HEK293 (cell line): ENCODE results near the gene XPO5.

Experiments used
- CTCF ChIA-PET: fragments of 350-600 bp; formaldehyde crosslinking; extraction: SDS; loops from one replicate; lab custom pipeline; 2021; ENCODE audit warnings: antibody characterized with exemption; lab: Yijun Ruan, JAX
- POLR2A ChIA-PET: fragments of 300-600 bp; formaldehyde crosslinking; extraction: SDS; loops from one replicate; lab custom pipeline; 2020; ENCODE audit warnings: antibody characterized with exemption, inconsistent platforms; lab: Yijun Ruan, JAX
- H3K27ac ChIP-seq: fragments of 200-500 bp; sonication (Bioruptor generic); 2 replicates; pipeline ENCODE4 v1.5.1; 2014; ENCODE audit warnings: low read depth, low read length, control low read depth, inconsistent platforms; ENCODE audit errors: extremely low read depth
- H3K36me3 ChIP-seq, 2 experiments: fragments of 200-500 bp in 1 of 2; sonication (Bioruptor generic) in 1 of 2; 1 replicate in 1 of 2; 2 replicates in 1 of 2; pipeline ENCODE4 v1.5.1; 2014 to 2017; ENCODE audit warnings: inconsistent platforms in 2 of 2, low read length in 2 of 2; ENCODE audit not compliant: control insufficient read depth in 2 of 2, insufficient read depth in 1 of 2
- H3K4me1 ChIP-seq: fragments of 200-500 bp; sonication (Bioruptor generic); 2 replicates; pipeline ENCODE4 v1.5.1; 2014; ENCODE audit warnings: mild to moderate bottlenecking, low read length, inconsistent platforms; ENCODE audit not compliant: control insufficient read depth, insufficient read depth
- H3K4me3 ChIP-seq: 2 replicates; pipeline ENCODE4 v1.5.1; 2011; ENCODE audit warnings: low read depth, mild to moderate bottlenecking, control low read depth, low read length, moderate library complexity
- H3K9me3 ChIP-seq: fragments of 200-500 bp; sonication (Bioruptor generic); 2 replicates; pipeline ENCODE4 v1.5.1; 2014; ENCODE audit warnings: low read depth, low read length, inconsistent platforms; ENCODE audit not compliant: control insufficient read depth, insufficient read depth
- BCL11B ChIP-seq: fragments of 450-650 bp; formaldehyde crosslinking; IDR thresholded peaks from 2 replicates; pipeline ENCODE4 v1.5.1; 2016; ENCODE audit warnings: low read depth, missing biosample characterization, missing genetic modification characterization
- EGR2 ChIP-seq: fragments of 450-650 bp; formaldehyde crosslinking; IDR thresholded peaks from 2 replicates; pipeline ENCODE4 v1.5.1; 2016; ENCODE audit warnings: low read depth, missing biosample characterization, missing genetic modification characterization
- GLIS2 ChIP-seq: fragments of 450-650 bp; formaldehyde crosslinking; IDR thresholded peaks from 2 replicates; pipeline ENCODE4 v1.5.1; 2016; ENCODE audit warnings: missing biosample characterization, missing genetic modification characterization
- KLF7 ChIP-seq: fragments of 450-650 bp; formaldehyde crosslinking; IDR thresholded peaks from 2 replicates; pipeline ENCODE4 v1.5.1; 2016; ENCODE audit warnings: missing biosample characterization, missing genetic modification characterization, borderline replicate concordance
- PRDM1 ChIP-seq: fragments of 450-650 bp; formaldehyde crosslinking; IDR thresholded peaks from 2 replicates; pipeline ENCODE4; 2016; ENCODE audit warnings: missing biosample characterization, missing genetic modification characterization
- PRDM6 ChIP-seq: fragments of 450-650 bp; formaldehyde crosslinking; IDR thresholded peaks from 2 replicates; pipeline ENCODE4 v1.5.1; 2017; ENCODE audit warnings: missing biosample characterization, missing genetic modification characterization
- SETDB1 ChIP-seq: IDR thresholded peaks from one replicate; pipeline ENCODE4 v1.6.1; 2017; ENCODE audit warnings: mild to moderate bottlenecking, low read length, moderate library complexity, mixed read lengths; ENCODE audit not compliant: insufficient read length
- ZFHX2 ChIP-seq: fragments of 450-650 bp; formaldehyde crosslinking; conservative IDR thresholded peaks from 2 replicates; pipeline ENCODE4 v1.5.1; 2016; ENCODE audit warnings: missing biosample characterization, missing genetic modification characterization
- ZNF175 ChIP-seq: fragments of 450-650 bp; formaldehyde crosslinking; IDR thresholded peaks from 2 replicates; pipeline ENCODE4 v1.5.1; 2016; ENCODE audit warnings: missing biosample characterization, missing genetic modification characterization
- ZNF184 ChIP-seq: fragments of 450-650 bp; IDR thresholded peaks from 2 replicates; pipeline ENCODE4 v1.5.1; 2018; ENCODE audit warnings: missing biosample characterization, mild to moderate bottlenecking, missing genetic modification characterization
- ZNF2 ChIP-seq: fragments of 450-650 bp; formaldehyde crosslinking; IDR thresholded peaks from 2 replicates; pipeline ENCODE4 v1.5.1; 2016; ENCODE audit warnings: missing biosample characterization, missing genetic modification characterization
- ZNF280D ChIP-seq: fragments of 450-650 bp; formaldehyde crosslinking; IDR thresholded peaks from 2 replicates; pipeline ENCODE4 v1.5.1; 2016; ENCODE audit warnings: missing biosample characterization, missing genetic modification characterization
- ZNF324 ChIP-seq: fragments of 450-650 bp; formaldehyde crosslinking; IDR thresholded peaks from 2 replicates; pipeline ENCODE4 v1.5.1; 2016; ENCODE audit warnings: missing biosample characterization, missing genetic modification characterization
- ZNF501 ChIP-seq: fragments of 450-650 bp; formaldehyde crosslinking; IDR thresholded peaks from 2 replicates; pipeline ENCODE4 v1.5.1; 2016; ENCODE audit warnings: missing biosample characterization, missing genetic modification characterization
- ZNF626 ChIP-seq: fragments of 450-650 bp; sonication (Bioruptor Pico); formaldehyde crosslinking; IDR thresholded peaks from 2 replicates; pipeline ENCODE4 v1.5.1; 2018; ENCODE audit warnings: missing biosample characterization, missing genetic modification characterization, inconsistent platforms
- ZNF692 ChIP-seq: fragments of 450-650 bp; formaldehyde crosslinking; IDR thresholded peaks from 2 replicates; pipeline ENCODE4 v1.5.1; 2016; ENCODE audit warnings: missing biosample characterization, missing genetic modification characterization
- ZNF776 ChIP-seq: fragments of 450-650 bp; formaldehyde crosslinking; IDR thresholded peaks from 2 replicates; pipeline ENCODE4 v1.5.0; 2017; ENCODE audit warnings: missing biosample characterization, missing genetic modification characterization, borderline replicate concordance
- ZNF792 ChIP-seq: fragments of 450-650 bp; formaldehyde crosslinking; IDR thresholded peaks from 2 replicates; pipeline ENCODE4 v1.5.1; 2016; ENCODE audit warnings: missing biosample characterization, missing genetic modification characterization
- ZNF843 ChIP-seq: fragments of 450-650 bp; formaldehyde crosslinking; IDR thresholded peaks from 2 replicates; pipeline ENCODE4 v1.5.1; 2016; ENCODE audit warnings: missing biosample characterization, missing genetic modification characterization
- ZSCAN23 ChIP-seq: fragments of 450-650 bp; formaldehyde crosslinking; IDR thresholded peaks from 2 replicates; pipeline ENCODE4 v1.5.1; 2016; ENCODE audit warnings: missing biosample characterization, missing genetic modification characterization
- TF ChIP-seq, protein P1 (sequence below): fragments of 450-650 bp; formaldehyde crosslinking; IDR thresholded peaks from 2 replicates; pipeline ENCODE4 v1.5.1; 2016; ENCODE audit warnings: missing biosample characterization, missing genetic modification characterization
- TF ChIP-seq, protein P2 (sequence below): fragments of 450-650 bp; IDR thresholded peaks from 2 replicates; pipeline ENCODE4 v1.5.1; 2018; ENCODE audit warnings: missing biosample characterization, mild to moderate bottlenecking, missing genetic modification characterization

Gene XPO5

DNA sequence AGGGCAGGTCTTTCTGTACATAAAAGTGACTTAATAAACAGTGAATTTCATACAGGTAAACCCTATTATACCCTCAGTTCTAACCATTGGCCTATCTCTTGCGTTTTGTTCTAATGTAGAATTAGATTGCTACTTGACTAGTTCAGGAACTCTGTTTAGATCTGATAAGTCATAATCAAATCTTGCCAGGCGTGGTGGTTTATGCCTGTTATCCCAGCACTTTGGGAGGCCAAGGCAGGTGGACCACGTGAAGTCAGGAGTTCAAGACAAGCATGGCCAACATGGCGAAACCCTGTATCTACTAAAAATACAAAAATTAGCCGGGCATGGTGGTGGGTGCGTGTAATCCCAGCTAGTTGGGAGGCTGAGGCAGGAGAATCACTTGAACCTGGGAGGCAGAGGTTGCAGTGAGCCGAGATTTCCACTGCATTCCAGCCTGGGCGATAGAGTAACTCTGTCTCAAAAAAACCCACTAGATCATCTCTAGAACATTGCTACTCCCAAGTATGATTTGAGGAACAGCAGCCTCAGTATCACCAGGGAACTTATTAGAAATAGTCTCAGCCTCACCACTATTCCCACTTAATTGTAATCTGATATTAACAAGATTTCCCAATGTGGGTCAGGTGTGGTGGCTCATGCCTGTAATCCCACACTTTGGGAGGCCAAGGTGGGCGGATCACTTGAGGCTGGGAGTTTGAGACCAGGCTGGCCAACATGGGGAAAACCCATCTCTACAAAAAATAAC, 41.1 kb upstream of the XPO5 start:
- Histone ChIP-seq H3K9me3 (no peaks in the 10 kb centered on the region), H3K36me3 (peaks cover 41 to 63% of the 10 kb centered on the region in 2 experiments)
- TF ChIP-seq ZFHX2 (peak; percentile 52; the same call in 1 of the 2 replicates), EGR2 (peak; percentile 58; the same call in 1 of the 2 replicates), PRDM6 (no peak), ZNF776 (tag by site-specific recombination) (no peak)
- TF ChIP-seq, all 188 proteins: peak for 2
- no peak overlapping the region for H3K4me3 ChIP-seq
- no peaks in the 10 kb centered on the region for H3K4me1 ChIP-seq
- POLR2A ChIA-PET: interaction anchor here (0.8 to 1.4 kb wide), 3 partner anchors 8 to 651 kb away, joined by 3 to 6 read pairs (median 5); partner anchors contain the start of gene GTPBP2
- H3K27ac ChIP-seq: no peak overlapping the region
- CTCF ChIA-PET: interaction anchor here (3.9 kb wide), 1 partner anchor 8 kb away, joined by 26 read pairs; no protein-coding TSS in a partner anchor

DNA sequence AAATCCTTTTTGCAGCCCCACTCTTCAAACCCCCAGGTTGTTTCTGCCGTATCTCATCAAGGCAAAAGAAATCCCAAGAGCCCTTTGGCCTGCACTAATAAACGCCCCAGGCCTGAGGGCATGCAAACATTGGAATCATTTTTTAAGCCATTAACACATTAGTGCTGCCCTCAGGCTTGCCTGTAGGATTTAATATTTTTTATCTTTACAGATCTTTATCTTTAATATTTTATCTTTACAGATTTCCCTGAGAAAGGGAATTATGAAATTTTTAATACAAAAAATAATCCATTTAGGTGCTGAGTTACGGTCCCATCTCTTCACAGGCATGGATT, 38.5 kb upstream of the XPO5 start:
- H3K27ac ChIP-seq: no peak overlapping the region
- POLR2A ChIA-PET: interaction anchor here (0.6 to 0.7 kb wide), 2 partner anchors 13 to 515 kb away, joined by 3 read pairs; no protein-coding TSS in a partner anchor
- H3K36me3 ChIP-seq: peaks cover 53 to 60% of the 10 kb centered on the region in 2 experiments
- CTCF ChIA-PET: interaction anchor here (1.3 kb wide), 1 partner anchor 12 kb away, joined by 3 read pairs; no protein-coding TSS in a partner anchor
- no peak overlapping the region for H3K4me3 ChIP-seq
- no peaks in the 10 kb centered on the region for H3K4me1 ChIP-seq
- TF ChIP-seq ZNF692 (tag by site-specific recombination) (no peak), BCL11B (tag by site-specific recombination) (no peak), ZNF280D (tag by site-specific recombination) (no peak), ZSCAN23 (no peak), ZNF184 (no peak), ZNF501 (no peak), KLF7 (no peak), ZNF843 (tag by site-specific recombination) (no peak), ZNF324 (tag by site-specific recombination) (no peak), ZNF776 (tag by site-specific recombination) (no peak), ZNF792 (no peak), ZNF175 (no peak), GLIS2 (tag by site-specific recombination) (no peak), ZNF626 (tag by site-specific recombination) (no peak), SETDB1 (no peak), PRDM1 (tag by site-specific recombination) (no peak), ZNF2 (tag by site-specific recombination) (no peak)
- TF ChIP-seq, protein P1, sequence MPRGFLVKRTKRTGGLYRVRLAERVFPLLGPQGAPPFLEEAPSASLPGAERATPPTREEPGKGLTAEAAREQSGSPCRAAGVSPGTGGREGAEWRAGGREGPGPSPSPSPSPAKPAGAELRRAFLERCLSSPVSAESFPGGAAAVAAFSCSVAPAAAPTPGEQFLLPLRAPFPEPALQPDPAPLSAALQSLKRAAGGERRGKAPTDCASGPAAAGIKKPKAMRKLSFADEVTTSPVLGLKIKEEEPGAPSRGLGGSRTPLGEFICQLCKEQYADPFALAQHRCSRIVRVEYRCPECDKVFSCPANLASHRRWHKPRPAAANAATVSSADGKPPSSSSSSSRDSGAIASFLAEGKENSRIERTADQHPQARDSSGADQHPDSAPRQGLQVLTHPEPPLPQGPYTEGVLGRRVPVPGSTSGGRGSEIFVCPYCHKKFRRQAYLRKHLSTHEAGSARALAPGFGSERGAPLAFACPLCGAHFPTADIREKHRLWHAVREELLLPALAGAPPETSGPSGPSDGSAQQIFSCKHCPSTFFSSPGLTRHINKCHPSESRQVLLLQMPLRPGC: no peak
- TF ChIP-seq, protein P2, sequence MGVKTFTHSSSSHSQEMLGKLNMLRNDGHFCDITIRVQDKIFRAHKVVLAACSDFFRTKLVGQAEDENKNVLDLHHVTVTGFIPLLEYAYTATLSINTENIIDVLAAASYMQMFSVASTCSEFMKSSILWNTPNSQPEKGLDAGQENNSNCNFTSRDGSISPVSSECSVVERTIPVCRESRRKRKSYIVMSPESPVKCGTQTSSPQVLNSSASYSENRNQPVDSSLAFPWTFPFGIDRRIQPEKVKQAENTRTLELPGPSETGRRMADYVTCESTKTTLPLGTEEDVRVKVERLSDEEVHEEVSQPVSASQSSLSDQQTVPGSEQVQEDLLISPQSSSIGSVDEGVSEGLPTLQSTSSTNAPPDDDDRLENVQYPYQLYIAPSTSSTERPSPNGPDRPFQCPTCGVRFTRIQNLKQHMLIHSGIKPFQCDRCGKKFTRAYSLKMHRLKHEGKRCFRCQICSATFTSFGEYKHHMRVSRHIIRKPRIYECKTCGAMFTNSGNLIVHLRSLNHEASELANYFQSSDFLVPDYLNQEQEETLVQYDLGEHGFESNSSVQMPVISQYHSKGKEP (tag by site-specific recombination): no peak
- no peaks in the 10 kb centered on the region for H3K9me3 ChIP-seq
